Measurements from ENCODE around the gene SLC44A3.
"Not testable (repeated sequence)": the region's sequence is repeated elsewhere in the genome, so short reads cannot be mapped to it uniquely, and the experiment has no call there.

Gene SLC44A3

DNA sequence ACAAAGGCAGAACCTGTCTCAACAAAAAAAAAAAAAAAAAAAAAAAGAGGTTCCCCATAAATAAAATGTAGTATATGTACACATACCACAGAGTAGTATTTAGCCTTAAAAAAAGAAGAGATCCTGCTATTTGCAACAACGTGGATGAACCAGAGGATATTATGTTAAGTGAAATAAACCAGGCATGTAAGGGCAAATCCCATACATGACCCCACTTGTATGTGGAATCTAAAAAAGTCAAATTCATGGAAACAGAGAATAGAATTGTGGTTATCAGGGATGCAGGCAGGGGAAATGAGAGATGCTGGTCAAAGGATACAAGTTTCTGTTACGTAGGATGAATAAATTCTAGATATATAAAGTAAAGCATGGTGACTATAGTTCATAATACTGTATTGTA is 16.7 kb downstream of the SLC44A3 start:
- no peak for DNase-seq (ENCODE audit: low spot score)

- not testable (repeated sequence) for DNase-seq (ENCODE audit: low spot score)
These were observed 20.2 kb downstream of the SLC44A3 start for GRCh38 chr1:94840381-94840780.

DNA sequence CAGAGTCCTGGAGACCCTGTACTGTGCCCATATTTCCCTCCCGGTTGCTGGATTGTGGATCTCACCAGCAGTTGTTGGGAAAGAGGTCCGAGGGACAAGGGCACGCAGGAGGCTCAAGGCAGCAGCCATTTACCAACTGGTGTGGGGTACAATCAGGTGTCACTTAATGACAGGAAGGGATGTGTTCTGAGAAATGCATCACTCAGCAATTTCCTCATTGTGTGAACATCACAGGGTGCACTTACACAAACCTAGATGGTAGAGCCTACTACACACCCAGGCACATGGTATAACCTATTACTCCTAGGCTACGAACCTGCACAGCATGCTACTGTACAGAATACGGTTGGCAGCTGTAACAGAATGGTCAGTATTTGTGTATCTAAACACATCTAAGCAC is 20.7 kb downstream of the SLC44A3 start:
- no peak for DNase-seq (ENCODE audit: low spot score)

DNA sequence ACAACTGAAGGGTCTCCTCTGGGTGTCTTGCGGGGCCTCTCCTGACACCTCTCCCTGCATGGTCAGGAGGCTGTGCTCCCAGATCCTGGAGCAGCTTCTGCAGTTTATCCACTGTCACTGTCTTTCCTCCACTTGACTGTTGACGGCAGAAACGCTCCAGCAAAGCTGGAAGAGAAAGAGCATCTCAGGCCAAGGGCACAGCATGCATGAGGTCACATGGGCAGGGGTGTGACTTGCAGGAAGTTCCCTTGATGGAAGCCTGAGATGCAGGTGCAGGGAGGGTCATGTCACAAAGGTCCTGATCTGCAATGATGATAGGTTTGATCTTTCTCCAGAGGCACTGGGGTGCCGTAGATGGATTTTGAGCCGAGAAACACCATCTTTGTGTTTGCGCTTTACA is 23.3 kb downstream of the SLC44A3 start:
- DNase-seq (ENCODE audit: low spot score) = no peak

GRCh38 chr1:94843846-94844245 is 23.7 kb downstream of the SLC44A3 start:
- no peak for DNase-seq (ENCODE audit: low spot score)

DNA sequence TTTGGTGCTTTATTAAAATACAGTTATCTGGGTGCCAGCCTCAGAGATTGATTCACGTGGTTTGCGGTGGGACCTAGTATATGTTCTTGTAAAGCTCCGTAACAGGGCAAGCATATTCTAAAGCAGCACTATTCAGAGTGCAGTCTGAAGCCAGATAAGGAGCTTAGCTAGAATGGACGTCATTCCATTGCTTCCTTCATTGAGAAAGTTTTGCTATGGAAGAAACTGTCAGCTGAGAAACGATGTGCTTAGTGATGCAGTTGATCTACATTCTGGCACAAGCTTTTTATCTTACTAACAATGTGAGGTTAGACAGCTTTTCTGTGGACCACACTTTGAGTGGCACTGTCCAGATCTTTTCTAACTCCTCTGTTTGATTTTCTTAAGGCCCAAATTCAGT is 26.2 kb downstream of the SLC44A3 start:
- no peak for DNase-seq (ENCODE audit: low spot score)

GRCh38 chr1:94851571-94851970 is 31.4 kb downstream of the SLC44A3 start:
- peak; percentile 92 for DNase-seq (ENCODE audit: low spot score)

DNA sequence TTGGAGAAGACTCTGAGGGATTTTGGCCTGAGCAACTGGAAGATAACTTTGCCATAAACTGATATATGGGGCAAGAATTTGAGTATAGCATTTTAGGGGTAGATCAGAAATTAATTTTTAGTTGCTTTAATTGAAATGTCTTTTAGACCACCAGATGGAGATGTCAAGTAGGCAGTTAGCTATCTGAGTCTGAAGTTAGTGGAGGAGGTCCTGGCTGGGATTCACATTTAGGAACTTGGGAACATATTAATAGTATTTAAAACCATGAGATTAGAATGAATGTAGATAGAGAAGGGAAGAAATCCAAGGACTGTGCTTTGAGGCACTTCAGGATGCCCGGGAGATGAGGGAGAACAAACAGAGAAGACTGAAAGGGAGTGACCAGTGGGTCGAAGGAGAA is 32.6 kb downstream of the SLC44A3 start:
- DNase-seq (ENCODE audit: low spot score) = no peak

GRCh38 chr1:94854458-94855306 is 34.5 kb downstream of the SLC44A3 start:
- peak; percentile 86 for DNase-seq (ENCODE audit: low spot score)

DNA sequence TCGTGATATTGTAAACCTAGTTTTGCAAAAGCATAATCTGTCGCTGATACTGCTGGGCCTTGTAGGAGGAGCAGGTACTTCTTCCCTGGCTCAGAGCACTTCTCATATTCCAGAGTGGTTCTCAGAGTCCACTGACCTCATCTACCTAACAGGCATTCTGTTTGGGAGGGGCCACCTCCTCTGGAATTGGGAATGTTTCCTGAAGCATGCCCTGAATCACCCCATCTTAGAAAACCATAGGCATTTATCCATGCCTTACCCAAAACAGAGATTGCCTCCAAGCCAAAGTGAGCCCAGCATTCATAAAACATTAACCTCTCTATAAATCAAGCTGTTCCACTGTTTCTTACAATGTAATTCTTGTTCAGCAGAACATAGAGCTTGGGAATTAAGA is 35.1 kb downstream of the SLC44A3 start:
- DNase-seq (ENCODE audit: low spot score) = peak; percentile 71

GRCh38 chr1:94856004-94856403 is 35.8 kb downstream of the SLC44A3 start:
- no peak for DNase-seq (ENCODE audit: low spot score)

GRCh38 chr1:94856868-94857267 is 36.7 kb downstream of the SLC44A3 start:
- no peak for DNase-seq (ENCODE audit: low spot score)

- no peak for DNase-seq (ENCODE audit: low spot score)
These were observed 38.1 kb downstream of the SLC44A3 start for GRCh38 chr1:94858276-94858675.

GRCh38 chr1:94859174-94859573 is 39.0 kb downstream of the SLC44A3 start:
- no peak for DNase-seq (ENCODE audit: low spot score)

- no peak for DNase-seq (ENCODE audit: low spot score)
These were observed 42.6 kb downstream of the SLC44A3 start for GRCh38 chr1:94862718-94863117.

- no peak for DNase-seq (ENCODE audit: low spot score)
These were observed 43.2 kb downstream of the SLC44A3 start for GRCh38 chr1:94863297-94863911.

- peak; percentile 63 for DNase-seq (ENCODE audit: low spot score)
These were observed 43.8 kb downstream of the SLC44A3 start for GRCh38 chr1:94863919-94864318.

DNA sequence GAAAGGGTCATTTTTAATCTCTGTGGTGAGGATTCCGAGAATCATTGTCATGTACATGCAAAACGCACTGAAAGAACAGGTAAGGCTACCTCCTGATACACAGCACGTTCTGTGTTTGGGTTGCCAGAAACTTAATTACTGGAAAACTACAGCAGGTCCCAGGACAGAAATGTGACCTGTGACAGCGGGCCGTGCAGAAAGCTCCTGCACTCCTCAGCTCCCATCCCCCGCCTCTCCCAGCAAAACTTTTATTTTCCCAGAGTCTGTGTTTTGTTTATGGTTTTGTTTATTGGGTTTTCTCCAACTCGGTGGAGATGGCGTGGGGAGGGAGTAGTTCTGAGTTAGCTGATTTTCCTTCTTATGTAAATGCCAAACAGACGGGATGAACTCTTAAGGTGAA is 44.7 kb downstream of the SLC44A3 start:
- no peak for DNase-seq (ENCODE audit: low spot score)

- no peak for DNase-seq (ENCODE audit: low spot score)
These were observed 45.2 kb downstream of the SLC44A3 start for GRCh38 chr1:94865360-94865759.

DNA sequence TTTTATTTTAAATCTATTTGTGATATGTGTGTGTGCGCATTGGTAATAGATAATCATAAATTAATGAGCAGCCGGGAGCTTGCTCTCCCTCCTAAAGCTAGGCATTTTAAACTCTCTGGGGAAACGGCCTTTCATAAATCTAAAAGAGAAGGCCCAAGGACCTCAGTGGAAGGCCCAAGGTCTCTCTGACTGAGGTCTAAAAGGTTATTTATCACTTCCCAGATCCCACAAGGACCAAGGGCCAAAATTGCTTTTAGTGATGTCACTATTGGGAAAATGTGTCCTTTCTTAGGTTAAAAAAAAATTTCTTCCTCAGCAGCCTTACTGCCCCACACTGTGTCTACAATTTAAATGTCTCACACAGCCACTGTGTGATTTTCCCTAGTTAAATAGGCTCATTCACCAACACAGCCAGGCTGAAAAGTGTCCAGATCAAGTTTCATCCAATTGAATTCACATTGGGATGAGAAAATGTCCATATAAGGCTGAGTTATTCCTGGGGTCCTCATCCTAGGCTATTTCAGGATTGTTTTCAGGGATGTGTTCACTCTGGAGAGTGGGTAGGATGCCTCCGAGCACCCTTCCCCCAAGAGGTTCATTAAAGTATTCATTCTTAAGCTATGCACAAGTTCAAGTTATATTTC is 46.1 kb downstream of the SLC44A3 start:
- peak; percentile 49 for DNase-seq (ENCODE audit: low spot score)

GRCh38 chr1:94871031-94871430 is 50.9 kb downstream of the SLC44A3 start:
- no peak for DNase-seq (ENCODE audit: low spot score)

DNA sequence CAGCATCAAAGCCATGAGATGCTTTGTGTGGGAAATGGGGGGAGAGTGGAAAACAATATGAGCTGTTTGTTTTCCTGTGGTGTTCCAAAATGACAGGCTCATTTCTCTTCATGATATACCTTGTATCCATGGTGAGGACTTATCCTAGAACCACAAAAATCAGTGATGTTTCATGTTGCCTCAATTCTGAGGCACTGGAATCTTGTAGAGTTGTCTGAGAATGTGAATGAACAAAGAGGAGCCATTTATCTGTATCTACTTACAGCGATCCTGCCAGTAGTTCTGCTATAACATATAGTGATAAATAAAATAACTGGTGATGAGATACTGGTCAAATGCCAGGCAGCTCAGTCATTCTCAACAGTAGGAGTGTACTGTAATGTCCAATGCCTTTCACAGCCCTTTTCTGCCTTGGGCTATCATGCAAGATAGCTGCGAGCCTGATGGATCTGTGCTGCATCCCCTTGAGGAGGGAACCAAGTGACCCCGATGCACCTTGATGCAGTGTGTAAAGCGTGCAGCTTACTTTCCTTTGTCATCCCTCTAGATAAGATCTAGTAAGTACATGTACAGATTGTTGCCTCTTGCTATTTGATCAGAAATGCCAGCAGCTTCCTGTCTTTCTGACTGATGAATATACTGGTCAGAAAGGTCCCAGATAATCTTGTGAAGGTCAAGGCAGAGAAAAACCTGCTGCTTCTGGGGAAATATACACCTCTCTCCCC is 52.8 kb downstream of the SLC44A3 start:
- DNase-seq (ENCODE audit: low spot score) = no peak

All from cerebellar cortex (tissue), 1 donor.